C4-2B (cell line): ENCODE results near the gene ALOXE3.
"Not testable (repeated sequence)": the region's sequence is repeated elsewhere in the genome, so short reads cannot be mapped to it uniquely, and the experiment has no call there.

Experiments used
- H3K27ac ChIP-seq: fragments of 450-650 bp; 2 replicates; pipeline ENCODE4 v1.5.1; 2017
- CTCF ChIP-seq: fragments of 450-650 bp; conservative IDR thresholded peaks from 2 replicates; pipeline ENCODE4 v1.5.1; 2017; ENCODE audit warnings: mild to moderate bottlenecking
- ZFX ChIP-seq: fragments of 450-650 bp; IDR thresholded peaks from 2 replicates; pipeline ENCODE4 v1.6.1; 2017

ALOXE3 gene

GRCh38 chr17:8079291-8080207 is 38.8 kb downstream of the ALOXE3 start:
- TF ChIP-seq CTCF = peak; percentile 97
- no peak; the same call in 1 of the 2 replicates for TF ChIP-seq ZFX

GRCh38 chr17:8077939-8078338 is 40.4 kb downstream of the ALOXE3 start:
- not testable (repeated sequence) for H3K27ac ChIP-seq

More at GRCh38 chr17:8079291-8080207, 38.8 kb downstream of the ALOXE3 start:
- peak overlapping the region; percentile 26; the same call in 1 of the 2 replicates for H3K27ac ChIP-seq

GRCh38 chr17:8076502-8077266 is 41.6 kb downstream of the ALOXE3 start:
- no peak overlapping the region for H3K27ac ChIP-seq
- TF ChIP-seq ZFX (no peak), CTCF (no peak)

GRCh38 chr17:8075574-8076342 is 42.6 kb downstream of the ALOXE3 start:
- H3K27ac ChIP-seq = no peak overlapping the region
- TF ChIP-seq ZFX (no peak), CTCF (no peak)

- no peak overlapping the region for H3K27ac ChIP-seq
- no peak for TF ChIP-seq ZFX
- TF ChIP-seq CTCF = no peak
Measured at GRCh38 chr17:8075081-8075480, 43.2 kb downstream of the ALOXE3 start.

GRCh38 chr17:8074554-8074953 is 43.8 kb downstream of the ALOXE3 start:
- no peak for TF ChIP-seq CTCF
- TF ChIP-seq ZFX = no peak
- H3K27ac ChIP-seq = no peak overlapping the region

DNA sequence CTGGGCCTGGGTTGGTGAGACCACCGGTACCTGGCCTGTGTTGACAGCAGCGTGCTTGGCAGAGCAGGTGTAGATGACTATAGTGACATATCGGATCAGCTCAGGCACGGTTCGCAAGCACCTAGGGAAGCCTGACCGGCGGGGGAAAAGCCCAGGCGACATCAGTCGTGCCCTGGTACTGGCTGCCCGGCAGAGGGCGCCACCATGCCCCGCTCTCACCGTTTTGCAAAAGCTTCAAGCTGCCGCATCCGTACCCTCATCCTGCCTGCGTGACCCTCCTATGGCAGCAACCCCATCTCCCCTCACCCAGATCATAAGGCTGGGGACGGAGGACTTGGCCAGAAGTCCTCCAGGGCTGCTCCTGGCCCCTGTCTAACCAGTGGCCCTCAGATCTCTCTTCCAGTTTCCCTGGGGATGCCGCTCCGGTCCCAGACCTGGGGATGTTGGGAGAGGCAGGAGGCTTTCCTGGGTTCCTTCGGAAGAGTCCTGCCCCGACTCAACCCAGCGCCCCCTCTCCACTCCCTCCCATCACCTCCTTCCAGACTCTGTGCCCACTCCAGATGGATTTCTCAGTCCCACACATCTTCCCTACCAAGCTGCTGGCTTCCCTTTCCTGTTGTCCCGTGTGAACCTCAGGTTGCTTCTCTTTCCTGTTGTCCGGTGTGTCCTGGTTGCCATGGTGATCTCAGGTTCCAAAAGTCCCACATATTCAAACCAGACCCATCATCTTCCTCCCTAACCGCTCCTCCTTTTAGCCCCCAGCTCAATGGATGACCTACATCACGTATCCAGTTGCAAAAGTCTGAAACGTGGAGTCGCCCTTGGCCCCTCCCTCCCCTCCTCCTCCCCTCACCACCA is 44.5 kb downstream of the ALOXE3 start:
- TF ChIP-seq CTCF (peak; percentile 97), ZFX (no peak)
- no peak overlapping the region for H3K27ac ChIP-seq
